NCI-H2081 (cell line): ENCODE results near the gene WDR70.
"Not testable (repeated sequence)": the region's sequence is repeated elsewhere in the genome, so short reads cannot be mapped to it uniquely, and the experiment has no call there.

Experiments used
- DNase-seq, 2 experiments: peaks; one replicate each; lab custom pipeline; 2025; lab: John Stamatoyannopoulos, UW

Gene WDR70

DNA sequence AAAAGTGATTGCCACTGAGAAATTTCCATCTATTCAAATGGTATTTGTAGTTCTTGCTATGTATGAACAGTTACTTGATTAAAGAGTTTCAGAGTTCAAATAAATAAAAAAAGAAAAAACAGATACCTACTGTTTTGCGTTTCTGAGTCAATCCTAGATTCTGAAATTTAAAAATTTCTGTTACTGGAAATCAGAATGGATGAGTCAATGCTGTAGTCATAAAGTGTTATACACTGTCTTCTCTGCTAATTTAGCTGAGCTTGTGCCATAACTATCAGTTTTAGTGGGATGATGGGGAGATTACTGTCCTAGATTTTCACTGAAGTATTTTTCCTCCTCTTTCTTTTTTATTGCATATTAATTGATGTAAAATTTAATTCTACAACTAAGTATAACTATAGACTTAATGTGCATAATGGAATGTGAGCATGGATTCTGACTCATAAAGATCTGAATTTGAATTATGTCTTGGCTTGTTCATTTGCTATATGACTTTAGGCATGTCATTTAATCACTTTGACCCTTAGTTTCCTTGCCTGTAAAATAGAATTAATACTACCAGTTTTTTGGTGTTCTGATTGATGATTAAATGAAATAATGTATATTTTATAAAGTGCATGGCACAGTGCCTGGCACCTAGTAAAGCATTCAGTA is 75.4 kb downstream of the WDR70 start:
- not testable (repeated sequence) for DNase-seq

DNA sequence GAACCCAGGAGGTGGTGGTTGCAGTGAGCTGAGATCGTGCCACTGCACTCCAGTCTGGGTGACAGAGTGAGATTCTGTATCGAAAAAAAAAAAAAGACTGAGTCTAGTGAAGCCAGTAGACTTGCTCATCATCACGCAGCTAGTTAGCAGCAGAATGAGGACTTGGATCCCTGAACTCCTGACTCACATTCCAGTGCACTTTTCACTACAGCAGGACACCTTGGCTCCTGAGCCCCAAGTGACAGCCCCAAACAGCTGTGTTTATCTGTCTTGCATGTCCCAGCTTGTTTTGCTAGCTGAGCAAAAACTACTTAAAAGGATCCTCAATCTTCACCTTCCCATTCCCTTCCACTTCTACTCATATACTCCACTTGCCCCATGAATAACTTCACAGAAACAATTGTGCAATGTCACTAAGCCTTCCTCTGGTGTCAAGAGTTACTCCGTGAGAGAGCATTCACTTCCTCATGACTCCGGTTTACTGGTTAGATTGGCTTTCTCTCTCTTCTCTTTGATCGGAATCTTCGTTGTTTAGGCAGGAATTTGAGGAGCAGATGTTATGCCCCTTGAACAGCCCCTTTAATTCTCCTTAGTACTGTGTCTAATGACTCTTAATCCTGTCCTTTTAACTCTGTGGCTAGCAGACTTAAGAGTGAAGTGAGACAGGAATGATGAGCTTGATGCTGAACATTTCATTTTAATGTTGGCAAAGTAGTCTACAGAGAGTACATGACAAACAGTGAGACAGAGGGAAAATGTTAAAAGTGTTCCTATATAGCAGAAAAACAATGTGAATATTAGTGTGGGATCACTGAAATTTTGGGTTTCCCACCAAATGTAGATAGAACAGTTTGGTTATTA is 84.3 kb downstream of the WDR70 start:
- not testable (repeated sequence) for DNase-seq

DNA sequence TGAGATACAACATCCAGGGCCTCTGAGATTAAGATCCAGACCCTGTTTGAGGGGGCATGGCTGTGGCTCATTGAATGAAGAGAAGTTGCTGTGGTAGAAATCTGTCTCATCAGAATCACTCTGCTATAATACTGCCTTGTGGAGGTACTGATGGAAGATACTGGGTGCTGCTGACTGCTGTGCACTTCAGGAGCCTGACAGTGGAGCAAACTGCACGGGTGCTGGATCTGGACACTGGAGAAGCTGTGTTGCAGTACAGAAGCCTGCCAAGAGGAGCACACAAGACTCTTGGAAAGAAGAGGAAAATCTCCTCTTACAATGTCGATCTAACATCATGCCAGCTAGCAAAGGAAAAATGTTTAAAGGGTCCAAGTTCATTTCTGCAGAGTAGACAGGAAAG is 85.5 kb downstream of the WDR70 start:
- not testable (repeated sequence) for DNase-seq

GRCh38 chr5:37469383-37469782 is 90.3 kb downstream of the WDR70 start:
- not testable (repeated sequence) for DNase-seq

- DNase-seq = no peak
These were observed 92.6 kb downstream of the WDR70 start for GRCh38 chr5:37471666-37472197.

- DNase-seq = no peak
These were observed 98.3 kb downstream of the WDR70 start for GRCh38 chr5:37477426-37477825.

DNA sequence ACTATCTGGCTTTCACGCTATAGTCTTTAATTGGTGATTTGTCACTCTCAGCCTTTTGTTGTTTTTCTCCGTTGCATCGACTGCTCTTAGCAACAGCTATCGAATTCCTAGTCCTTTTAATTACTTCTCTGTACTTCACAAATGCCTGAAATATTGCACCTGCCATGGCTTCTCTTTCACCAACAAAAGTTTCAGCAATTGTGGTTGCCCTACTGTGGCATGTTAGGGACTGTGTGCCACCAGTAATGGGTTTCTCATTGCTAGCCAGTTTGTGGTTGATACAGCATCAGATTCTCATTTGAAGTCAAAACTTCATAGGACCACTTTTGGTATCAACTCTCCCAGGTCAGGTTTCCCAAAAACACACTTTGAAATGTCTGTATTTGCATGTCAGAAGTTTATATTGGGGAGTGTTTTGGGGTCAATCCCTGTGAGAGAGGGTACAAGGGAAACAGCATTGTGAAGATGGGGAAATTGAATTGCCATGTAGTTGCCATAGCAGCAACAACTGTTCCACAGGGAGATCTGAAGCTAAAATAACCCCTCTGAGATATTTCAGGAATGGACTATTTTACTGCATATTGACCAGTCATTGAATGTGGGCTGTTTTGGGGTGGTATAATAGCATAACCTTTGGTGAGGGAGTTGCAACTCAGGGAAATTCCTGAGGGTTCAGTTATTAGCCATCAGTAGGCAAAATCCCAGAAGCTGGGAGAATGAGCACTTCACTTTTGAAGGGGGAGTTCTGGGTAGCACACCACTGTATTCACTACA is 99.2 kb downstream of the WDR70 start:
- no peak for DNase-seq

DNA sequence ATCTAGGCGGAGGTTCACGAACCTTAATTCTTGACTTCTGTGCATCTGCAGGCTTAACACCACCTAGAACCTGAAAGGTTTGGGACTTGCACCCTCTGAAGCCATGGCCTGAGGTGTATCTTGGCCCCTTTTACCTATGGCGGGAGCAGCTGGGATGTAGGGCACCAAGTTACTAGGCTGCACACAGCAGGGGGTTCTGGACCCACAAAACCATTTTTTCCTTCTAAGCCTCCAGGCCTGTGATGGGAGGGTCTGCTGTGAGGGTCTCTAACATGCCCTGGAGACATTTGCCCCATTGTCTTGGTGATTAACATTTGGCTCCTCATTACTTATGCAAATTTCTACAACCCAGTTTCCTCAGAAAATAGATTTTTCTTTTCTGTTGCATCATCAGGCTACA is 102.3 kb downstream of the WDR70 start:
- DNase-seq = not testable (repeated sequence)

GRCh38 chr5:37490120-37490810 is 111.1 kb downstream of the WDR70 start:
- no peak for DNase-seq

DNA sequence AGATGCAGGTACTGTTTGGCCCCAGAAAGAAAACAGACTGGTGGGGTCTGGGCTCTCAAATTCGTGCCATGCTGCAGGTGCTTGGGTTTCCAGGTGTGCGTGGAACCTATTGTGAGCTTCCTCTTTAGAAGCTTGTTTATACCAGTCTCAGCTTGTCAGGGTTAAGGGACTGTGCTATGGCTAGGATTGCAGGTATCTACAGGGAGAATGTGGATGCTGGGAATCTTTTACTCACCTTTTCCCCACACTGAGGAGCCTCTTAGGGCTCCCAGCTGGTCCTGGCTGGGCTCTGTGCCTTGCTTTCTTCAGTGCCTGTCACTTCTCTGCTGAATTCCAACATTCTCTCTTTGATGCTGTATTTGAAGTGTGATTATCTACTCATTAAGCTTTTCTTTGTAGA is 111.8 kb downstream of the WDR70 start:
- DNase-seq = no peak

DNA sequence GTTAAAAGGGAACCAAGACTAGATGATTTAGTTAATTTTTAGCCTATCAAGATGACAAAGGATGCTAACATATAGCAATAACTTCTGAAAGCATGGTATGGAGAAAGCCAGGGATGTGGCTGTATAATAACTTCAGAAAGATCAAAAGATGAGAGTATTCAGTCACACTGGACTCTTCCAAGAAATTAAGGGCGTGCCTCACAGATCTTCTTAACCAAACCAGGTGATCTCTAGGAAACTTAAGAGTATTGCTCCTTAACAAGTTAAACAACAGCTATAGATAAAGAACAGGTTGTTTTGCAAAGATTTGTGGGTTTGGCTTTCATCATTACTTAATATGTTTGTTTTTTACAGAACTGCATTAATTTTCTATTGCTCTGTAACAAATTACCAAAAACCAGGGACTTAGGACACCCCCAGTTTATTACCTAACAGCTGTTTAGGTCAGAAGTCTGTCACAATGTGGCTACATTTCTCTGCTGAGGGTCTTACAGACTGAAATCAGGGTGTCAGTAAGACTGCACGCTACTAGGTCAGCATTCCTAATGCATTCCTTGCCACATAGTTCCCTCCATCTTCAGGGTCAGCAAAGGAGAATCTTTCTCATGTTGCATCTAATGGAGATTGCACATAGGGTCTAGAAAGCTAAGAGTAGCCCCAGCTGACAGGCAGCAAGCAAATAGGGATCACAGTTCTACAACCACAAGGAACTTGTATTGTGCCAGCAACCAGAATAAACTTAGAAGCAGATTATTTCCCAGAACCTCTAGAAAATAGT is 113.8 kb downstream of the WDR70 start:
- DNase-seq = no peak

DNA sequence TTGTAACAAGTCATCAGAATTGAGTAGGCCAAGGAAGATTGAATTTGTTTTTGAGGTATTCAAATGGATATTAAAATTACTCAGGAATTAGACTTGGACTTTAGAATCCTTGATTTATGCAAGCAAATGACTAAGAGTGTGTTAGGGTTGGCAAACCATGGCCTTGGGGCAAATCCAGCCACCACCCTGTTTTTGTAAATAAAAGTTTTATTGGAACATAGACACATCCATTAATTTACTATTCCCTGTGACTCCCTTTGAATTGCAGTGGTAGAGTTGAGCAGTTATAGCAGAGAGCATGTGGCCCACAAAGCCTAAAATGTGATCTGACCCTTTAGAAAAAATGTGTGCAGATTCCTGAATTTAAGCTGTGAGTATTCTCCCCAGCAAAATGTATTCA is 115.6 kb downstream of the WDR70 start:
- no peak for DNase-seq

DNA sequence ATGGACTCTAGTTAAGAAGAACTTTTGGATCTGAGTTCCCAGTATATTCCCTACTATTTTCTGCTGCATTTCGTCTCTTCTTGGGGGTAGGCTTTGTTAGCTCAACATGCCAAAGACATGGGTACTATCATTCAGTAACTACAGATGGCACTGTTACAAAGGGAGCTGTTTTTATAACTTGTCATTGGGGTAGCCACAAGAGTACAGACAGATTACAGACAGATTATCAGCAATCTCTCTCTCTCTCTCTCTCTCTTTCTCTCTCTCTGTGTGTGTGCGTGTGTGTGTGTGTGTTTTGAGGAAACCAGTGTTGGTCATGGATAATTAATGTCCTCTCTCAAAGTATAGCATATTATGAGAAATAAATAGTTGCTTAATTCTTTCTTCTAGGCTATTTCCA is 116.1 kb downstream of the WDR70 start:
- DNase-seq = no peak

- DNase-seq = no peak
These were observed 116.7 kb downstream of the WDR70 start for GRCh38 chr5:37495668-37496347.

DNA sequence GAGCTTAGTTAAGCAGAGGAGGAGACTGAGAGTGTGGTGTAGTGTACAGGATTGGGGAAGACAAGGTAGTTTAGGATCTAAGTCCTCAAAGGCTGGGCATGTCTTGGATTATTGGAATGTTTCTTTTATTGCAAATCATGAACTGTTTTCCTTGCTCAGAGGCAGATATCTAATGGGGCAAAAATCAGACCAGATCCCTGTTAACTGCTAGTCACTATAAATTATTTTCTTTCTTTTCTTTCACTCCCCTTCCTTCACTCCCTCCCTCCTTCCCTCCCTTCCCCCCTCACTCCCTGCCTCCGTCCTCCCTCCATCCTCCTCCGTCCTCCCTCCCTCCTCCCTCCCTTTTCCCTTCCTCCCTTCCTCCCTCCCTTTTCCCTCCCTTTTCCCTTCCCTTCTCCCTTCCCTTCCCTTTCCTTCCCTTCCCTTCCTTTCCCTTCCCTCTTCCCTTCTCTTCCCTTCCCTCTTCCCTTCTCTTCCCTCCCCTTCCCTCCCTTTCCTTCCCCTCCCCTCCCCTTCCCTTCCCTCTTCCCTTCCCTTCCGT is 117.9 kb downstream of the WDR70 start:
- DNase-seq = no peak

DNA sequence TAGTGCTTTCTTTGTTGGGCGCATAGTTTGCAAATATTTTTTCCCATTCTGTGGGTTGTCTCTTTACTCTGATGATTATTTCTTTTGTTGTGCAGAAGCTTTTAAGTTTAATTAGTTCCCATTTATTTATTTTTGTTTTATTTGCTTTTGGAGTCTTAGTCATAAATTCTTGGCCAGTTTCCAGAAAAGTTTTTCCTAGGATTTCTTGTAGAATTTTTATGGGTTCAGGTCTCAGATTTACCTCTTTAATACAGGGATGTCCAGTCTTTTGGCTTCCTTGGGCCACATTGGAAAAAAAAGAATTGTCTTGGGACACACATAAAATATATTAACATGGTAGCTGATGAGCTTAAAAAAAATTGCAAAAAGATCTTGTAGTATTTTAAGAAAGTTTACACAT is 122.0 kb downstream of the WDR70 start:
- no peak for DNase-seq

DNA sequence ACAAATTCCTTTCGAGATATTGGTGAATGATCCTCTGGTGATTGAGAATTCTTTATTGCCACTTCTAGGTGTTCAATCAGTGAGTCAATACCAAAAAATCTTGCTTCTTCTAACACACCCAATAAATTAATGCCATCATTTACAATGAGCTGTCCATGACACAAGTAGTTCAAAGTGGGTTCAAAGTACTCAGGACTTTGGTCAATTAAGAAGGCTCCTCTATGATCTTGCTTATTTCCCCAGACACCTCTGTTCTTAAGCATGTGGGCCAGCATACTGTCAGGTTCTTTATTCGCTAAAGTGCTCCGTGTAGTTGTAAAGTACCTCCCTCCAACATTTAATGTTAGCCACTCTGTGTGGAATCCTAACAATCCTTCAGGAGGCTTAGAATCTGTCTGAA is 127.1 kb downstream of the WDR70 start:
- DNase-seq = no peak

GRCh38 chr5:37506722-37507121 is 127.6 kb downstream of the WDR70 start:
- no peak for DNase-seq

DNA sequence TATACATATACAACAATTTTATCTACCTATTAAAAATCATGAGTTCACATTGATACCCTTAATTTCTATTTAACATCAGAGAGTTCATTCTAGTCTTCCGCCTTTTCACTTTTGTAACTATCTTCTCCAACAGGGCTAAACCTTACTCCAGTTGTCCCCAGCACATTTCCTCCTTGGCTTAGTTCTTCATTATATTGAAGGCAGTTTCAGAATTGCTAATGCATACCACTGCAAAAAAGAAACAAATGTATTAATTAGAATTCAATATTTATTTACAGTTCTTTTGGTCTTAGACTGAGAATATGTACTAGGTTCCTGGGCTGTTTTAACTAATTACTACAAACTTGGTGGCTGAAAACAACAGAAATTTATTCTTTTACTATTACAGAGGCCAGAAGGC is 132.5 kb downstream of the WDR70 start:
- no peak for DNase-seq

DNA sequence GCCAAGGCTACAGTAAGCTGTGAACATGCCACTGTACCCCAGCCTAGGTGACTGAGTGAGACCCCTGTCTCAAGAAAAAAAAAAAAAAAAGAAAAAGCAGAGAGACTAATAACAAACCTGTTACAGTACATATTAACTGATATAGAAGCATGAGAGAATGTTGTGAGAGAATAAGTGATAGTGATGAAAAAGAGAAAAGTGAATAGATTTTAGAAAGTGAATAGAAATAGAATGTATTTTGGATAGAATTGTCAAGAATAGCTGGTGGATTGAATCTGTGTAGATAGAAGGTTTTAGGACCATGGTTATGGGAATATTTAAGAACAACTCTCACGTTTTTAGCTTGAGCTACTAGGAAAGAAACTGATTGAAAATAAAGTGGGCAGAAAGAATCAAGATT is 135.8 kb downstream of the WDR70 start:
- DNase-seq = no peak
